RPMI7951 (cell line): Measurements from ENCODE around the gene TCP11L2. TPM values are rescaled to one million over a fixed set of nuclear protein-coding genes. Genes with fewer than 3 reads are reported as not detected.

Experiments
- total RNA-seq: library from RNA; depleted of rRNA; stranded (reverse); fragments of >200 nt; shearing (Covaris generic); gene quantifications from 2 replicates; pipeline ENCODE4 v1.2.3, GENCODE V29; 2014; rRNA removed

Gene TCP11L2
- total RNA-seq, 1 experiment from 2014 or later, result 3.4 TPM

Other genes starting within 250 kb of the TCP11L2 start
- 6.9 and 7.0 TPM in 2 replicates for gene NUAK1, start 163.8 kb upstream of the TCP11L2 start, total RNA-seq
- gene CKAP4, start 54.7 kb upstream of the TCP11L2 start, total RNA-seq, result 61.0 and 67.1 TPM in 2 replicates
- gene POLR3B, start 55.0 kb downstream of the TCP11L2 start, total RNA-seq, result 4.4 and 7.0 TPM in 2 replicates